ENCODE results near the gene FRY.

DNA sequence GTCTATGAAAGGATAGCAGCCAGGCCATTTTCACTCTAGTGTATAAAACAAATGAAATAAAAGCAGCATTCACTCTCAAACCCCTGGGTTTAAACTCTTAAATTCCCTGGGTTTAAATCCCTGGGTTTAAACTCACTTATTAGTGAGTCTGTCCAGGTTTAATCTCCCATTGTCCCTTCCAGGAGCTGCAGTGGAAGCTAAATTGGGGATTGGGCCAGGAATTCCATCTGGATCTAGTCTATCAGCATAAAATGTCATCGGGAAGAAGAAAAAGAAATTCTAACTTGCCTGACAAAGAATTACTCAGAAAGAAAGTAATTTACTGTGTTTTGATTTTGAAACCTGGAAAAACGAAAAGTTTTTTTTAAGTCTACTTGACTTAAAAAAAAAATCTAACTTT, 54.8 kb downstream of the FRY start:
- TF ChIP-seq POLR2A (IDR thresholded peaks at IDR 0.05) (no peak), CTCF (IDR thresholded peaks at IDR 0.05) (no peak)
